DOHH2 (cell line): Measurements from ENCODE around the gene EGFLAM.

Source experiments
- H3F3A ChIP-seq: fragments of 200-600 bp; sonication (generic), shearing (Covaris generic); 2 replicates; pipeline ENCODE4 v1.6.0; 2016; ENCODE audit warnings: antibody characterized with exemption, mild to moderate bottlenecking; ENCODE audit not compliant: control insufficient read depth, insufficient read depth
- H3K27ac ChIP-seq: fragments of 200-600 bp; sonication (generic); 2 replicates; pipeline ENCODE4 v1.5.1; 2014; ENCODE audit warnings: low read depth, mild to moderate bottlenecking, low read length, moderate library complexity
- H3K27me3 ChIP-seq: fragments of 200-600 bp; sonication (generic); 2 replicates; pipeline ENCODE4 v1.6.1; 2014; ENCODE audit warnings: mild to moderate bottlenecking, low read length, mixed read lengths; ENCODE audit not compliant: control insufficient read depth
- H3K36me3 ChIP-seq: fragments of 200-600 bp; sonication (generic); 2 replicates; pipeline ENCODE4 v1.6.1; 2014; ENCODE audit warnings: mild to moderate bottlenecking, low read length, moderate library complexity, mixed read lengths; ENCODE audit not compliant: control insufficient read depth
- H3K4me1 ChIP-seq: fragments of 200-600 bp; sonication (generic); 2 replicates; pipeline ENCODE4 v1.6.1; 2014; ENCODE audit warnings: mild to moderate bottlenecking, low read length, mixed read lengths; ENCODE audit not compliant: control insufficient read depth
- H3K4me2 ChIP-seq: fragments of 200-600 bp; sonication (generic); 2 replicates; pipeline ENCODE4 v1.6.0; 2014; ENCODE audit warnings: mild to moderate bottlenecking, low read length, moderate library complexity
- H3K4me3 ChIP-seq: fragments of 200-600 bp; sonication (generic); 2 replicates; pipeline ENCODE4 v1.5.1; 2014; ENCODE audit warnings: mild to moderate bottlenecking, low read length, mixed read lengths
- H3K79me2 ChIP-seq: fragments of 200-600 bp; sonication (generic); 2 replicates; pipeline ENCODE4 v1.6.1; 2014; ENCODE audit warnings: mild to moderate bottlenecking, low read length, mixed read lengths; ENCODE audit not compliant: control insufficient read depth
- H3K9me2 ChIP-seq: fragments of 200-600 bp; sonication (generic); replicated peaks from 2 replicates; pipeline ENCODE4 v1.6.1; 2014; ENCODE audit warnings: mild to moderate bottlenecking, low read length, mixed read lengths; ENCODE audit not compliant: control insufficient read depth
- H3K9me3 ChIP-seq: fragments of 200-600 bp; sonication (generic); 2 replicates; pipeline ENCODE4 v1.6.1; 2014; ENCODE audit warnings: antibody characterized with exemption, low read length, mixed read lengths; ENCODE audit not compliant: control insufficient read depth, insufficient read depth
- H4K20me1 ChIP-seq: fragments of 200-600 bp; sonication (generic); 2 replicates; pipeline ENCODE4 v1.6.0; 2014; ENCODE audit warnings: low read depth, mild to moderate bottlenecking, antibody characterized with exemption, low read length, moderate library complexity; ENCODE audit not compliant: control insufficient read depth, insufficient read depth
- EZH2phosphoT487 ChIP-seq: fragments of 200-600 bp; sonication (generic); IDR thresholded peaks from 2 replicates; pipeline ENCODE4 v1.6.1; 2017; ENCODE audit warnings: borderline replicate concordance, mild to moderate bottlenecking, antibody characterized with exemption, low read length, moderate library complexity, mixed read lengths
- TF ChIP-seq, protein P1 (sequence below): fragments of 200-600 bp; sonication (generic); IDR thresholded peaks from one replicate; pipeline ENCODE4 v1.5.1; 2014; ENCODE audit warnings: antibody characterized with exemption, mild to moderate bottlenecking, low read depth, low read length; ENCODE audit not compliant: poor library complexity, severe bottlenecking

Gene EGFLAM

DNA sequence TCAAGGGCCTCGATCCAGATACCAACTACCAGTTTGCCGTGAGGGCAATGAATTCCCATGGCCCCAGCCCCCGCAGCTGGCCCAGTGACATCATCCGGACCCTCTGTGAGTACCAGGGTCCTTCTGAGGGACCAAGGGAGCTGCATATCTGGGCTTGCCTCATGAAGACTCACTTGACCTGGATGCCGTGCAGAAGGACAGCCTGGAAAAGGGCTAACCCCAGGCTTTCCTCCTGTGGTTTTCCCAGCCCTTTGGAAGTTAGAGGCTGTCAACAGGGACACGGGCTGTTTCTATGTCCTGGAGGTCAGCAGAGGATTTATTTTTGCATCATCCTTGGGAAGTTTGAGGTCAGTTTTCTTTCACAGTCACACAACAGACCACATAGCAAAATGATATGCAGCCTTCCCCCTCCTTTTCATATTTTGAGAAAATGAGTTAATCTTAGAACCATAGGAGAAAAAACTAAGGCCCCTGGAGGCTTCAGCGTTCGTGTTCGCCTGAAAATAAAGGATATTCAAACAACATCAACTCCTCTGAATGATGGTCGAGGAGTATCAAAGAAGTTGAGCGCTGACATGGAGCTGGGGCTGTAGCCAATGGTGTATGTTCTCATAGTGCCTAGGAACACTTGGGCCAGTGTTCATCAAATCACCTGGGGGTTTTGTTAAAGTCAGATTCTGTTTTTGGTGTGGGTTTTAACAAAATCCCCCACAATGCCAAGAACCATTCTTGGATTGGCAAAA is 112.2 kb downstream of the EGFLAM start:
- no peaks in the 10 kb centered on the region for H3K9me2 ChIP-seq
- H3K4me1 ChIP-seq: no peaks in the 10 kb centered on the region
- no peak for TF ChIP-seq EZH2phosphoT487
- TF ChIP-seq, protein P1, sequence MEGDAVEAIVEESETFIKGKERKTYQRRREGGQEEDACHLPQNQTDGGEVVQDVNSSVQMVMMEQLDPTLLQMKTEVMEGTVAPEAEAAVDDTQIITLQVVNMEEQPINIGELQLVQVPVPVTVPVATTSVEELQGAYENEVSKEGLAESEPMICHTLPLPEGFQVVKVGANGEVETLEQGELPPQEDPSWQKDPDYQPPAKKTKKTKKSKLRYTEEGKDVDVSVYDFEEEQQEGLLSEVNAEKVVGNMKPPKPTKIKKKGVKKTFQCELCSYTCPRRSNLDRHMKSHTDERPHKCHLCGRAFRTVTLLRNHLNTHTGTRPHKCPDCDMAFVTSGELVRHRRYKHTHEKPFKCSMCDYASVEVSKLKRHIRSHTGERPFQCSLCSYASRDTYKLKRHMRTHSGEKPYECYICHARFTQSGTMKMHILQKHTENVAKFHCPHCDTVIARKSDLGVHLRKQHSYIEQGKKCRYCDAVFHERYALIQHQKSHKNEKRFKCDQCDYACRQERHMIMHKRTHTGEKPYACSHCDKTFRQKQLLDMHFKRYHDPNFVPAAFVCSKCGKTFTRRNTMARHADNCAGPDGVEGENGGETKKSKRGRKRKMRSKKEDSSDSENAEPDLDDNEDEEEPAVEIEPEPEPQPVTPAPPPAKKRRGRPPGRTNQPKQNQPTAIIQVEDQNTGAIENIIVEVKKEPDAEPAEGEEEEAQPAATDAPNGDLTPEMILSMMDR: no peak

GRCh38 chr5:38371596-38371995 is 113.2 kb downstream of the EGFLAM start:
- TF ChIP-seq, protein P1: no peak
- H3K9me3 ChIP-seq: no peaks in the 10 kb centered on the region
- H3K9me2 ChIP-seq: no peaks in the 10 kb centered on the region
- no peaks in the 10 kb centered on the region for H3F3A ChIP-seq
- H3K4me3 ChIP-seq: no peak overlapping the region
- H4K20me1 ChIP-seq: no peaks in the 10 kb centered on the region
- H3K36me3 ChIP-seq: no peaks in the 10 kb centered on the region
- H3K4me2 ChIP-seq: no peak overlapping the region
- no peak overlapping the region for H3K27ac ChIP-seq
- no peaks in the 10 kb centered on the region for H3K27me3 ChIP-seq
- H3K4me1 ChIP-seq: no peaks in the 10 kb centered on the region
- no peaks in the 10 kb centered on the region for H3K79me2 ChIP-seq

More for the DNA sequence above, 112.2 kb downstream of the EGFLAM start:
- Histone ChIP-seq H3K4me3 (no peak overlapping the region), H3K79me2 (no peaks in the 10 kb centered on the region), H3K36me3 (no peaks in the 10 kb centered on the region), H3K27me3 (no peaks in the 10 kb centered on the region), H4K20me1 (no peaks in the 10 kb centered on the region), H3K9me3 (no peaks in the 10 kb centered on the region), H3F3A (no peaks in the 10 kb centered on the region), H3K27ac (no peak overlapping the region), H3K4me2 (no peak overlapping the region)

DNA sequence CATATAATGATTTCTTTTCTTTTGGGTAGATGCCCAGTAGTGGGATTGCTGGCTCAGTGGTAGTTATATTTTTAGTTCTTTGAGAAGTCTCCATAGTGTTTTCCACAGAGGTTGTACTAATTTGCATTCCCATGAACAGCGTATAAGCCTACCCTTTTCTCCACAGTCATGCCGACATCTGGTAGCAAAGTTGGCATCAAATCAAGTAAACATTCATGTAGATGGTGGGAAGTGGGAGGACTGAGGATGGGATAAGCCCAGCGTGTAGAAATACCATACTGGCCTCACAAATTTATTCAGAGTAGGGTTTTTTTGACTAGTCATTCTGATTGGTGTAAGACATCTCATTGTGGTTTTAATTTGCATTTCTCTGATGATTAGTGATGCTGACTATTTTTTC is 115.4 kb downstream of the EGFLAM start:
- Histone ChIP-seq H3K4me2 (no peak overlapping the region), H3K27me3 (no peaks in the 10 kb centered on the region), H3K9me2 (no peaks in the 10 kb centered on the region), H3K9me3 (no peaks in the 10 kb centered on the region), H3K4me3 (no peak overlapping the region), H3K27ac (no peak overlapping the region), H3K79me2 (no peaks in the 10 kb centered on the region), H3K36me3 (no peaks in the 10 kb centered on the region), H3K4me1 (no peaks in the 10 kb centered on the region), H4K20me1 (no peaks in the 10 kb centered on the region), H3F3A (no peaks in the 10 kb centered on the region)
- TF ChIP-seq, protein P1: no peak
- no peak for TF ChIP-seq EZH2phosphoT487
